ENCODE data around the gene RUNDC3A. TPM values are rescaled to one million over a fixed set of nuclear protein-coding genes. Genes with fewer than 3 reads are reported as not detected.
"Not testable (repeated sequence)": the region's sequence is repeated elsewhere in the genome, so short reads cannot be mapped to it uniquely, and the experiment has no call there.

The RUNDC3A gene
- total RNA-seq, 2 donors from 2014 or later, result 0.37 to 0.55 TPM

GRCh38 chr17:44365051-44365450, 56.6 kb downstream of the RUNDC3A start:
- not testable (repeated sequence) for H3K4me3 Mint-ChIP-seq; H3K9me3 ChIP-seq (ENCODE audit: control insufficient read depth, low read length, poor library complexity, severe bottlenecking); H3K36me3 Mint-ChIP-seq (ENCODE audit: low read depth); DNase-seq; ATAC-seq; H3K4me1 Mint-ChIP-seq; H3K27ac Mint-ChIP-seq
- peaks cover 50% of the 10 kb centered on the region for H3K27me3 Mint-ChIP-seq

DNA sequence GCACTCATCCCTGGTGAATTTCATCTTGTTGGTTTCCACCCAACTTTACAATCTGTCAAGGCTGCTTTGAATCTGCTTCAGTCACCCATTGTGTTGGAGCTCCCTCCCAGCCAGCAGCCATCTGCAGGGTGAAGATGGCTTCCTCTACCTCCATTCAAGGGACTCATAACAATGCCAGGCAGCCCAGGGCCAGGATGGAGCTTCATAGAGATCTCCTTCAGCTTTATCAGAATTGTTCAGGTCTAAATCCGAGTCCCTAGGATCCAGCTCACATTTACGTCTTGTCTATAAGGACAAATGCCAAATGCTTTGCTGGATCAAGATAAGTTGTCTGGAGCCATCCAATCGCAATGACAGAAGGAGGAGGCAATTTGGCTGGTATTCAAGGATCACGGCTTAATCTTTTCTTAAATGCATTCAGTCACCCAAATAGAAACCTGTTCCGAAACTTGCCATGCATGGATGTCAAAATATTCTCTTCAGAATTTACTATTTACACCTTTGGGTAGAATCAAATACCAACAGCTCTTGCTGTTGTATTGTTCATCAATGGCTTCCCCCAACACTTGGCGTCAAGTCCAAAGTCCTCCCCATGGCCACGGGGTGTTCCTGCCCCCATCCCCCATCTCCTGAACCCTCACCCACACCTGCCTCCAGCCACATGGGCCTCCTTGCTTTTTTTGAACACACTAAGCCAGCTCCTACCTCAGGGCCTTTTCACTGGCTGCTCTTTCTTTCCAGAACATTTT, 59.0 kb downstream of the RUNDC3A start:
- Mint-ChIP-seq H3K4me3 (no peak overlapping the region), H3K36me3 (ENCODE audit: low read depth) (no peaks in the 10 kb centered on the region), H3K4me1 (peaks cover 2% of the 10 kb centered on the region), H3K27ac (no peak overlapping the region), H3K27me3 (peaks cover 49% of the 10 kb centered on the region)
- ATAC-seq, result no peak
- no peak for DNase-seq
- no peaks in the 10 kb centered on the region for H3K9me3 ChIP-seq (ENCODE audit: control insufficient read depth, low read length, poor library complexity, severe bottlenecking)

Other genes with a start within 250 kb of the RUNDC3A start
- gene LSM12, start 241.9 kb upstream of the RUNDC3A start, total RNA-seq, result 10 to 100 TPM; 35.3 to 46.5 TPM
- gene G6PC3, start 237.9 kb upstream of the RUNDC3A start, total RNA-seq, result 10 to 100 TPM; 10.9 to 13.8 TPM
- gene HDAC5, start 185.0 kb upstream of the RUNDC3A start, total RNA-seq, result 10 to 100 TPM; 83.6 to 96.5 TPM
- 1 to 10 TPM; 2.6 to 5.7 TPM for gene HROB, start 166.7 kb upstream of the RUNDC3A start, total RNA-seq
- gene ASB16, start 137.9 kb upstream of the RUNDC3A start, total RNA-seq, result not detected
- gene TMUB2, start 121.6 kb upstream of the RUNDC3A start, total RNA-seq, result 10 to 100 TPM; 52.2 to 53.1 TPM
- 10 to 100 TPM; 97.1 to 97.5 TPM for gene ATXN7L3, start 108.7 kb upstream of the RUNDC3A start, total RNA-seq
- gene UBTF, start 88.9 kb upstream of the RUNDC3A start, total RNA-seq, result 100 to 1,000 TPM; 121 to 140 TPM
- not detected for gene SLC4A1, start 40.5 kb upstream of the RUNDC3A start, total RNA-seq
- 10 to 100 TPM; 75.9 to 76.5 TPM for gene SLC25A39, start 16.2 kb downstream of the RUNDC3A start, total RNA-seq
- gene GRN, start 36.7 kb downstream of the RUNDC3A start, total RNA-seq, result 10 to 100 TPM; 31.7 to 47.7 TPM
- gene FAM171A2, start 55.3 kb downstream of the RUNDC3A start, total RNA-seq, result under 1 TPM; 0.07 to 0.31 TPM
- gene ITGA2B, start 81.0 kb downstream of the RUNDC3A start, total RNA-seq, result 100 to 1,000 TPM in 1 of 2 donors, 1 to 10 TPM in 1; 8.9 to 297 TPM
- gene GPATCH8, start 194.8 kb downstream of the RUNDC3A start, total RNA-seq, result 10 to 100 TPM; 63.4 to 79.6 TPM
- gene FZD2, start 248.9 kb downstream of the RUNDC3A start, total RNA-seq, result under 1 TPM in 1 of 2 donors, not detected in 1; 0.22 TPM